Activated CD4-positive, CD25-positive, alpha-beta regulatory T cell treated with anti-CD3 and anti-CD28 coated beads, Interleukin-2, amount 50 U/mL, for 16 hours (primary cell): Measurements from ENCODE around the gene NR2E1.

Source experiments
- DNase-seq: peaks from one replicate; pipeline ENCODE4 v3.0.0-alpha.2; 2020; ENCODE audit warnings: low read depth, low spot score

The NR2E1 gene

GRCh38 chr6:108209738-108210137, 43.9 kb downstream of the NR2E1 start:
- DNase-seq, result no peak

GRCh38 chr6:108210556-108210955, 44.7 kb downstream of the NR2E1 start:
- no peak for DNase-seq

- DNase-seq, result no peak
Measured at GRCh38 chr6:108211671-108212070, 45.8 kb downstream of the NR2E1 start.

GRCh38 chr6:108222064-108222463, 56.2 kb downstream of the NR2E1 start:
- DNase-seq, result no peak

GRCh38 chr6:108222504-108222903, 56.7 kb downstream of the NR2E1 start:
- DNase-seq, result no peak

GRCh38 chr6:108227290-108227689, 61.5 kb downstream of the NR2E1 start:
- no peak for DNase-seq

GRCh38 chr6:108228416-108228815, 62.6 kb downstream of the NR2E1 start:
- DNase-seq, result no peak

- DNase-seq, result no peak
Measured at GRCh38 chr6:108235127-108235526, 69.3 kb downstream of the NR2E1 start.

- DNase-seq, result no peak
Measured at GRCh38 chr6:108236791-108237190, 71.0 kb downstream of the NR2E1 start.

- DNase-seq, result no peak
Measured at GRCh38 chr6:108238322-108238721, 72.5 kb downstream of the NR2E1 start.
